ENCODE data around the gene APOE.

The APOE gene

DNA sequence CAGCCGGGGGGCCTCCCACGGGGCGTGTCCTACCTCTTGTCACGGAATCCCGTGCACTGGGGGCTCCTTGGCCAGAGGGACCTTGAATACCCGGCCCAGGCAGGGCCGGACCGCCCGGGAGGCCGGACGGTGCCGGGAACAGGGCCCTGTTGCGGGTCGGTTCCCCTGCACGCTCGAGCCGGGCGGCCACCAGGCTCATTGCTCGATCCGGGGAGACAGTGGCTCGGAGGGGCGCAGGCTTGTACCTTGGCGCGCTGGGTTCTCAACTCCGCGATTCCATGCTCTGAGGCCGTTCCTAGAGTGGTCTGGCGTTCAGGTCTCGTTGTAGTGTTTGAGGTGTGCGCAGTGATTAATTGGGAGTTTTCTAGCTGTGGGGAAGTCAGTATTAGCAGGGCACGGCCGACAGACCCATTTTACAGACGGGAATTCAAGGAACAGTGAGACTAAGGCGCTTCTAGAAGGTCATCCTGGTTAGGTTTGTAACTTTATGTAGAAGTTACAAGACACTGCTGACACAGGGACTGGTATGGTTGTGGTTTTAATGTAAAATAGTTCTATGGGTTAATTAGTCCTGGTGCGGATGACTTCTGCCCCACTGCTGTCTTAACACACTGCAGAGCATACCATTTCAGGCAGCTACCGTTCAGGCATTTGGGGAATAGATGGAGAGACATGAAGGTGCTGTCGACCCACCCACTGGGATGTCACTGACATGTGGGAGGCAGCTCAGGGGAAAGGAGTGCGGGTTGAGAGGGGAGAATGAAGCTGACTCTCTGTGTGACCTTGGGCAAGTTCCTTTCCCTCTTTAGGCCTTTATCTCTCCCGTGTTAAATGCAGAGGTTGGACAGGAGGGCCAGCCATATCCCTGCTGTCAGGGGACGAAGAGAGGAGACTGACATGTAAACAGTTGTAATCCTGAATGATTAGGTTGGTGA lies 50.2 kb downstream of the APOE start:
- no peak for DNase-seq (ENCODE audit: low read depth)
- H3K4me3 ChIP-seq (ENCODE audit: low read depth, low read length): peak overlapping the region; percentile 96
- no peak for TF ChIP-seq CTCF (conservative IDR thresholded peaks at IDR 0.05; ENCODE audit: low read depth, low read length)

DNA sequence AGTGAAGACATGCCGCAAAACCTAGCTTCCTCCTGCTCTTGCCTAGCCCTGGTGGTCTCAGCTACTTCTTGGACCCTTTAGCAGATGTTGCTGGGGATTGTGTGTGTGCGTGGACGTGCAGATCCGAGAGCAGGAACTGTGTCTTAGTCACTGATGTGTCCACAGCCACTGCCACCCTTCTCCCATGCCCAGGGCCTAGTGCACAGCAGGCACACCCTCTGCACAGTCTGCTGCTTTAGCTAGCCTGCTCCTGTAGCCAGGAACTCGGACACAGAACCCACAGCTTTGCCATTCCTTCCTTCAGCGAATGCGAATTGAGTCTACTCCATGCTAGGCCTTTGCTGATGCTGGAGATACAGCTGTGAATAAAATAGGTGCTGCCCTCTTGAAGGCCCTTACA lies 51.9 kb downstream of the APOE start:
- no peak for DNase-seq (ENCODE audit: low read depth)
- no peak for TF ChIP-seq CTCF (conservative IDR thresholded peaks at IDR 0.05; ENCODE audit: low read depth, low read length)
- H3K4me3 ChIP-seq (ENCODE audit: low read depth, low read length): no peak overlapping the region

DNA sequence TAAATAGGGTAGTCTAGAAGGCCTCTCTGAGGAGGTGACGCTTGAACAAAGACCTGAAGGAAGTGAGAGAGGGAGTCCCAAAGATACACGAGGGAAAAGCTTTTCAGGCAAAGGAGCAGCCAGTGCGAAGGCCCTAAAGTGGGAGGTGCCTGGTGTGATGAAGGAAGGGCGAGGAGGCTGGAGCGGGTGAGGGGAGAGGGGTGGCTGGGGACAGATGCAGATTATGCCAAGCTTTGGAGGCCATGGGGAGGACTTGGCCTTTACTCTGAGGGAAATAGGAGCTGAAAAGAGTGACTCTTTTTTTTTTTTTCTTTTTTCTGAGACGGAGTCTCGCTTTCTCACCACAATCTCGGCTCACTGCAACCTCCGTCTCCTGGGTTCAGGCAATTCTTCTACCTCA lies 52.5 kb downstream of the APOE start:
- no peak for TF ChIP-seq CTCF (conservative IDR thresholded peaks at IDR 0.05; ENCODE audit: low read depth, low read length)
- no peak for DNase-seq (ENCODE audit: low read depth)
- no peak overlapping the region for H3K4me3 ChIP-seq (ENCODE audit: low read depth, low read length)

Measured in choroid plexus epithelial cell (primary cell).